SK-N-SH (cell line): ENCODE data around the gene GTF2F2. TPM values are rescaled to one million over a fixed set of nuclear protein-coding genes. Genes with fewer than 3 reads are reported as not detected.

ENCODE experiments used
- CTCF ChIA-PET: fragments of 300-600, 350-600 bp; formaldehyde crosslinking; extraction: SDS; loops from one replicate; lab custom pipeline; 2021; lab: Yijun Ruan, JAX
- POLR2A ChIA-PET: fragments of 350-600 bp; sonication (Branson Sonifier 250); formaldehyde crosslinking; extraction: SDS; loops from one replicate; lab custom pipeline; 2020; ENCODE audit warnings: antibody characterized with exemption, inconsistent platforms; lab: Yijun Ruan, JAX
- DNase-seq: peaks from one replicate; pipeline ENCODE4 v3.0.0; 2012
- H2AFZ ChIP-seq: fragments of 200-600 bp; sonication (generic); 2 replicates; pipeline ENCODE4 v1.8.1; 2016; ENCODE audit warnings: antibody characterized with exemption, mild to moderate bottlenecking, low read depth
- H3F3A ChIP-seq: fragments of 200-600 bp; sonication (generic); replicated peaks from 2 replicates; pipeline ENCODE3; 2016; ENCODE audit warnings: antibody characterized with exemption, mild to moderate bottlenecking; ENCODE audit not compliant: insufficient read depth
- H3K27ac ChIP-seq, 2 experiments: fragments of 200-500 bp in 1 of 2; fragments of 200-600 bp in 1 of 2; sonication (Bioruptor generic) in 1 of 2; sonication (generic), shearing (Covaris generic) in 1 of 2; 2 replicates each; pipeline versions ENCODE4 v1.5.1 to v1.6.1; 2014 to 2016; ENCODE audit warnings: low read depth in 2 of 2, inconsistent platforms in 1 of 2, low read length in 1 of 2, mild to moderate bottlenecking in 1 of 2, mixed read lengths in 1 of 2
- H3K27me3 ChIP-seq: fragments of 200-600 bp; sonication (generic), shearing (Covaris generic); 2 replicates; pipeline ENCODE4 v1.6.1; 2016; ENCODE audit warnings: mixed run types; ENCODE audit not compliant: insufficient read depth
- H3K36me3 ChIP-seq, 2 experiments: fragments of 200-500 bp in 1 of 2; fragments of 200-600 bp in 1 of 2; sonication (Bioruptor generic) in 1 of 2; sonication (generic) in 1 of 2; replicated peaks in 1 of 2; 2 replicates each; pipeline versions ENCODE3 to v1.5.1; 2014 to 2016; ENCODE audit warnings: low read length in 1 of 2, mild to moderate bottlenecking in 1 of 2; ENCODE audit not compliant: insufficient read depth in 2 of 2, control insufficient read depth in 1 of 2
- H3K4me1 ChIP-seq, 2 experiments: fragments of 200-500 bp in 1 of 2; fragments of 200-600 bp in 1 of 2; sonication (Bioruptor generic) in 1 of 2; sonication (generic), shearing (Covaris generic) in 1 of 2; 2 replicates each; pipeline versions ENCODE4 v1.5.1 to v1.6.1; 2014 to 2016; ENCODE audit warnings: low read depth in 1 of 2, low read length in 1 of 2, mixed run types in 1 of 2; ENCODE audit not compliant: insufficient read depth in 2 of 2, control insufficient read depth in 1 of 2
- H3K4me2 ChIP-seq: fragments of 200-600 bp; sonication (generic), shearing (Covaris generic); 2 replicates; pipeline ENCODE4 v1.6.1; 2017; ENCODE audit warnings: mixed run types
- H3K4me3 ChIP-seq, 2 experiments: fragments of 200-500 bp in 1 of 2; fragments of 200-600 bp in 1 of 2; sonication (Bioruptor generic) in 1 of 2; sonication (generic), shearing (Covaris generic) in 1 of 2; 2 replicates each; pipeline versions ENCODE4 v1.5.1 to v1.8.1; 2014 to 2016; ENCODE audit warnings: low read depth in 2 of 2, inconsistent platforms in 1 of 2, low read length in 1 of 2, mild to moderate bottlenecking in 1 of 2, mixed read lengths in 1 of 2, moderate library complexity in 1 of 2
- H3K79me2 ChIP-seq: fragments of 200-600 bp; sonication (generic); 2 replicates; pipeline ENCODE4 v1.8.1; 2017; ENCODE audit warnings: mild to moderate bottlenecking; ENCODE audit not compliant: insufficient read depth
- H3K9ac ChIP-seq: fragments of 200-600 bp; sonication (generic); 2 replicates; pipeline ENCODE4 v1.6.1; 2017; ENCODE audit warnings: mixed run types
- H3K9me2 ChIP-seq: fragments of 200-600 bp; sonication (generic); 2 replicates; pipeline ENCODE4 v1.6.1; 2017; ENCODE audit warnings: mixed run types
- H3K9me3 ChIP-seq: fragments of 200-600 bp; sonication (generic); 2 replicates; pipeline ENCODE4 v1.6.1; 2017; ENCODE audit warnings: mixed run types, mild to moderate bottlenecking, moderate library complexity
- H4K20me1 ChIP-seq: fragments of 200-600 bp; sonication (generic); 2 replicates; pipeline ENCODE4 v1.6.1; 2017; ENCODE audit warnings: mild to moderate bottlenecking, mixed run types; ENCODE audit not compliant: insufficient read depth
- CHD2 ChIP-seq: fragments of 150-350 bp; IDR thresholded peaks from 2 replicates; pipeline ENCODE4 v1.6.1; 2018; ENCODE audit warnings: low read length; ENCODE audit not compliant: partially characterized antibody
- EZH2phosphoT487 ChIP-seq: fragments of 200-600 bp; sonication (generic); IDR thresholded peaks from 2 replicates; pipeline ENCODE4 v1.6.1; 2017; ENCODE audit warnings: low read depth, mixed run types, mild to moderate bottlenecking, antibody characterized with exemption, moderate library complexity, borderline replicate concordance
- FOSL2 ChIP-seq: IDR thresholded peaks from 2 replicates; pipeline ENCODE4 v1.4.0; 2012; ENCODE audit warnings: low read depth, mild to moderate bottlenecking, moderate library complexity, borderline replicate concordance
- FOXM1 ChIP-seq: IDR thresholded peaks from 2 replicates; pipeline ENCODE4 v1.4.0; 2012; ENCODE audit warnings: low read depth, mild to moderate bottlenecking
- GABPA ChIP-seq: IDR thresholded peaks from 2 replicates; pipeline ENCODE4 v1.4.0; 2012; ENCODE audit warnings: low read depth, mild to moderate bottlenecking
- GATA2 ChIP-seq: sonication (generic); formaldehyde crosslinking; IDR thresholded peaks from 2 replicates; pipeline ENCODE4 v1.5.0; 2020; ENCODE audit warnings: mild to moderate bottlenecking, missing genetic modification reagents
- JUND ChIP-seq: IDR thresholded peaks from 2 replicates; pipeline ENCODE4 v1.4.0; 2012
- MEF2A ChIP-seq: IDR thresholded peaks from 2 replicates; pipeline ENCODE4 v1.4.0; 2012; ENCODE audit warnings: low read depth, borderline replicate concordance
- MXI1 ChIP-seq: IDR thresholded peaks from 2 replicates; pipeline ENCODE4 v1.6.1; 2012; ENCODE audit warnings: mild to moderate bottlenecking, low read depth, low read length, improper control_type of control experiment
- NFIC ChIP-seq: IDR thresholded peaks from 2 replicates; pipeline ENCODE4 v1.4.0; 2012; ENCODE audit warnings: borderline replicate concordance
- POLR2AphosphoS5 ChIP-seq: IDR thresholded peaks from 2 replicates; pipeline ENCODE4 v1.6.1; 2012; ENCODE audit warnings: low read depth, low read length
- RCOR1 ChIP-seq: fragments of 150-350 bp; IDR thresholded peaks from 2 replicates; pipeline ENCODE4 v1.6.1; 2017; ENCODE audit warnings: antibody characterized with exemption, low read length
- SIN3A ChIP-seq: IDR thresholded peaks from 2 replicates; pipeline ENCODE4 v1.6.1; 2012; ENCODE audit warnings: low read depth, mild to moderate bottlenecking, low read length, moderate library complexity, borderline replicate concordance
- TCF12 ChIP-seq: IDR thresholded peaks from 2 replicates; pipeline ENCODE4 v1.4.0; 2012
- TEAD4 ChIP-seq: IDR thresholded peaks from 2 replicates; pipeline ENCODE4 v1.4.0; 2012; ENCODE audit warnings: mild to moderate bottlenecking, borderline replicate concordance; ENCODE audit not compliant: insufficient read depth
- YY1 ChIP-seq: IDR thresholded peaks from 2 replicates; pipeline ENCODE4 v1.4.0; 2012; ENCODE audit warnings: low read depth, mild to moderate bottlenecking
- WGBS: methylation state at CpG from one replicate; pipeline ENCODE4 v1.1.6; 2017; ENCODE audit warnings: low lambda C conversion rate; 5-methylcytosine and 5-hydroxymethylcytosine counted together
- polyA plus RNA-seq, 3 experiments: library from polyadenylated mRNA; depleted of rRNA; stranded (reverse); fragments of >200 nt; gene quantifications; 2 replicates each; pipeline ENCODE4 v1.2.3, GENCODE V29; 2012
- TF ChIP-seq, protein P1 (sequence below): fragments of 150-350 bp; IDR thresholded peaks from 2 replicates; pipeline ENCODE4 v1.6.1; 2017; ENCODE audit warnings: antibody characterized with exemption, low read length, low read depth, borderline replicate concordance
- TF ChIP-seq, protein P2 (sequence below): fragments of 150-350 bp; IDR thresholded peaks from 2 replicates; pipeline ENCODE4 v1.6.1; 2016; ENCODE audit warnings: mild to moderate bottlenecking, low read depth, low read length
- TF ChIP-seq, protein P3 (sequence below): IDR thresholded peaks from 2 replicates; pipeline ENCODE4 v1.4.0; 2012; ENCODE audit warnings: low read depth, borderline replicate concordance
- TF ChIP-seq, protein P4 (sequence below): IDR thresholded peaks from 2 replicates; pipeline ENCODE4; 2012

GTF2F2 gene
- polyA plus RNA-seq, 1 of the 3 experiments (the other 2 are of a cell fraction): 24.2 TPM

DNA sequence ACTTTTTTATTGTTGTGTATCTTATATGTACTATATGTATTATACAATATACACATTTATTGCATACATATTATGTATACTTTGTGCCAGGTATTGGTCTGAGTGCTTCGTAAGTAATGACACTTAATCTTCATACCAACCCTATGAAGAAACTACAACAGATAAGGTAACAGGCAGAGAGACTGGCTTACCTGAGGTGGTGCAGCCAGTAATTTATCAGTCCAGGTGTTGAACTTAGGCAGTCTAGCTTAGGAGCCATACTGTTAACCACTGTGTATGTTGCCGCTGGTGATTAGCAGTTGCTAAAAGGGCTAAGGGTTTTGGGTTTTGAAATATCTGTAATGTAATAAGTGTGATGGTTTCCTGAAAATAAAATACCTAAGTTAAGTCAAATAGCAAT, 134.1 kb downstream of the GTF2F2 start:
- POLR2A ChIA-PET: no interaction called here
- no peak overlapping the region for H3K9ac ChIP-seq
- H3K4me1 ChIP-seq: peaks cover 0 to 18% of the 10 kb centered on the region in 2 experiments; a peak in 3 of 4 replicates
- no peak for DNase-seq
- H3K27me3 ChIP-seq: no peaks in the 10 kb centered on the region
- no peak overlapping the region for H3K4me2 ChIP-seq
- CTCF ChIA-PET: no interaction called here
- TF ChIP-seq GATA2 (CRISPR knock-in tag) (no peak), CHD2 (no peak), FOSL2 (no peak), TEAD4 (no peak), FOXM1 (no peak), TCF12 (no peak), EZH2phosphoT487 (no peak), GABPA (no peak), POLR2AphosphoS5 (no peak), MXI1 (no peak), YY1 (no peak), MEF2A (no peak), JUND (no peak), SIN3A (no peak), NFIC (no peak), RCOR1 (no peak)
- TF ChIP-seq, protein P1, sequence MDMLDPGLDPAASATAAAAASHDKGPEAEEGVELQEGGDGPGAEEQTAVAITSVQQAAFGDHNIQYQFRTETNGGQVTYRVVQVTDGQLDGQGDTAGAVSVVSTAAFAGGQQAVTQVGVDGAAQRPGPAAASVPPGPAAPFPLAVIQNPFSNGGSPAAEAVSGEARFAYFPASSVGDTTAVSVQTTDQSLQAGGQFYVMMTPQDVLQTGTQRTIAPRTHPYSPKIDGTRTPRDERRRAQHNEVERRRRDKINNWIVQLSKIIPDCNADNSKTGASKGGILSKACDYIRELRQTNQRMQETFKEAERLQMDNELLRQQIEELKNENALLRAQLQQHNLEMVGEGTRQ: no peak
- TF ChIP-seq, protein P2, sequence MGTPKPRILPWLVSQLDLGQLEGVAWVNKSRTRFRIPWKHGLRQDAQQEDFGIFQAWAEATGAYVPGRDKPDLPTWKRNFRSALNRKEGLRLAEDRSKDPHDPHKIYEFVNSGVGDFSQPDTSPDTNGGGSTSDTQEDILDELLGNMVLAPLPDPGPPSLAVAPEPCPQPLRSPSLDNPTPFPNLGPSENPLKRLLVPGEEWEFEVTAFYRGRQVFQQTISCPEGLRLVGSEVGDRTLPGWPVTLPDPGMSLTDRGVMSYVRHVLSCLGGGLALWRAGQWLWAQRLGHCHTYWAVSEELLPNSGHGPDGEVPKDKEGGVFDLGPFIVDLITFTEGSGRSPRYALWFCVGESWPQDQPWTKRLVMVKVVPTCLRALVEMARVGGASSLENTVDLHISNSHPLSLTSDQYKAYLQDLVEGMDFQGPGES: no peak
- TF ChIP-seq, protein P3, sequence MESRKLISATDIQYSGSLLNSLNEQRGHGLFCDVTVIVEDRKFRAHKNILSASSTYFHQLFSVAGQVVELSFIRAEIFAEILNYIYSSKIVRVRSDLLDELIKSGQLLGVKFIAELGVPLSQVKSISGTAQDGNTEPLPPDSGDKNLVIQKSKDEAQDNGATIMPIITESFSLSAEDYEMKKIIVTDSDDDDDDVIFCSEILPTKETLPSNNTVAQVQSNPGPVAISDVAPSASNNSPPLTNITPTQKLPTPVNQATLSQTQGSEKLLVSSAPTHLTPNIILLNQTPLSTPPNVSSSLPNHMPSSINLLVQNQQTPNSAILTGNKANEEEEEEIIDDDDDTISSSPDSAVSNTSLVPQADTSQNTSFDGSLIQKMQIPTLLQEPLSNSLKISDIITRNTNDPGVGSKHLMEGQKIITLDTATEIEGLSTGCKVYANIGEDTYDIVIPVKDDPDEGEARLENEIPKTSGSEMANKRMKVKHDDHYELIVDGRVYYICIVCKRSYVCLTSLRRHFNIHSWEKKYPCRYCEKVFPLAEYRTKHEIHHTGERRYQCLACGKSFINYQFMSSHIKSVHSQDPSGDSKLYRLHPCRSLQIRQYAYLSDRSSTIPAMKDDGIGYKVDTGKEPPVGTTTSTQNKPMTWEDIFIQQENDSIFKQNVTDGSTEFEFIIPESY: no peak
- TF ChIP-seq, protein P4, sequence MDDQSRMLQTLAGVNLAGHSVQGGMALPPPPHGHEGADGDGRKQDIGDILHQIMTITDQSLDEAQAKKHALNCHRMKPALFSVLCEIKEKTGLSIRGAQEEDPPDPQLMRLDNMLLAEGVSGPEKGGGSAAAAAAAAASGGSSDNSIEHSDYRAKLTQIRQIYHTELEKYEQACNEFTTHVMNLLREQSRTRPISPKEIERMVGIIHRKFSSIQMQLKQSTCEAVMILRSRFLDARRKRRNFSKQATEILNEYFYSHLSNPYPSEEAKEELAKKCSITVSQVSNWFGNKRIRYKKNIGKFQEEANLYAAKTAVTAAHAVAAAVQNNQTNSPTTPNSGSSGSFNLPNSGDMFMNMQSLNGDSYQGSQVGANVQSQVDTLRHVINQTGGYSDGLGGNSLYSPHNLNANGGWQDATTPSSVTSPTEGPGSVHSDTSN: no peak
- TF ChIP-seq, all 33 proteins: peak for 0
- Histone ChIP-seq H2AFZ (no peak overlapping the region), H3K36me3 (peaks cover 10 to 14% of the 10 kb centered on the region in 2 experiments), H4K20me1 (no peaks in the 10 kb centered on the region), H3F3A (peaks cover 31% of the 10 kb centered on the region), H3K4me3 (no peak overlapping the region), H3K79me2 (peaks cover 6% of the 10 kb centered on the region; the same call in 1 of the 2 replicates), H3K27ac (no peak overlapping the region), H3K9me3 (no peaks in the 10 kb centered on the region), H3K9me2 (no peaks in the 10 kb centered on the region)
- 91% methylated on average over 2 of the region's 2 CpGs for WGBS
